NCI-H2196 treated with DMSO at 0.1 percent for 48 hours (cell line): ENCODE data around the gene SIM2.

Experiments
- DNase-seq: peaks from one replicate; lab custom pipeline; 2025; ENCODE audit not compliant: unreplicated experiment; lab: John Stamatoyannopoulos, UW

The SIM2 gene

DNA sequence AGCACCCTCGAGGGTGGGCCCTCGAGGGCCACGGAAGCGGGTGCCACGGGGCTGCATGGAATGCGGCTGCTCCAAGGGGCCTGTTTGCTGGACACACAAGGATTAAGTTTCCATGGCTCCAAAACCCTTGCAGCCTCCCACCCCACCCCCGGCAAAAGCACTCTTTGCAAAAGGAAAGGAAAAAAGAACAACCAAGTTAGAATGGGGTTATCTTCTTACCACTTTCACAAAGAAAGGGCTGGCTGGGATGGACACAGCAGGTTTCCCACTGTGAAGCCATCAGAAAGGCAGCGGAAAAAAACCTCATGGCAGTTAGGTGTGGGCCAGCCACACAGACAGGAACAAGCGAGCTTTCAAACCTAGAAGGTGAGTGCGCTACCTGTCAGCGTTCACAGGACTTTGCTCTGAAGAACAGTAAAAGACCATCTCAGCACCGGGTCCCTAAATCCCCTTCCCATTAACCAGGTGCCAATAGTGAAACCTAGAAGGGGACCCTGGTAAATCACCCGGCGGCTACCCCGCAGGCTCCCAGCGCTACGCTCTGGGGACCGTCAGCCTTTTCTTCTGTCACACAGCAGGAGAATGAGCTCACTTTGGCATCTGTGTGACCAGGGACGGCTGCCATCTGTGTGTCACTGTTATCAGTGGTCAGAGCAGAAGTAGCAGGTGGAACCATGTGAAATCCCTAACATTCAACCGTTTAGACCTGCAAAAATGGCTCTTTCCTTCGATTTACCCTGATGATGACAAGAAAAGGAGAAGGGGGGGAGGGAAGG is 93.0 kb downstream of the SIM2 start:
- no peak for DNase-seq

DNA sequence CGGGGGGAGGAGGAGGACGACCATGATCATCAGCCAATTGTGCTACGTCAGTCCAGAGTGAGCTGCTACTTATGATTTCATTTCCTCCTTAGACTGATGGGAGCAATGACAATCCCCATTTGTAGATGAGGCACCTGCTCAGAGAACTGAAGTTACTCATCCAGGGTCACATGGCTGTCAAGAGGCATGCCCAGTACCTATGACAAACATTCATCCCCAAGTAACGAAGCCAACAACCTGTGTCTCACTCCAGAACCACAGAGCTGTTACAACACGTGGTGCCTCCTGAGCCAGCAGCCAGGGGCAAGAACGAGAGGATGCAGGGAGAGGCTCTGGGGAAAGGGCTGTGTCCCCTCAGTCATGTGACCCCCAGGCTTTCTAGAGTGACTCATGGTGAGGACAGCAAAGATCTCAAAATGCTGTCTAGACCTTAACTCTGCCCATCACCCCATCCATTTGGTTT is 93.6 kb downstream of the SIM2 start:
- peak; percentile 26 for DNase-seq

DNA sequence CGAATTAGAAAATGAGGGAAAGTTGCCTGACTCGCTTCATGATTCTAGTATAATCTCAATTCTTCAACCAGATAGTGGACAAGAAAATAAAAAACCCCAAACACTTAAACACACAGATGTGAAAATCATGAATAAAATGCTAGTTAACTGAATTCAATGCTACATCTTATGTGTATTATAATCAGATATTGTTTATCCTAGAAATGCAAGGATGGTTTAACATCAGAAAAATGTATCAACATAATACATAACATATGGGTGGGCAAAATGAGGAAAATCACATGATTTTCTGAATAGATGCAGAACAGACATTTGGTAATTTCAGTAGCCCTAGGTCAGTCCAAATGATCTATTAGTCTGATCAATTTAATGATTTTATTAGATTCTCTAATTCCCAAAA is 97.2 kb downstream of the SIM2 start:
- no peak for DNase-seq

DNA sequence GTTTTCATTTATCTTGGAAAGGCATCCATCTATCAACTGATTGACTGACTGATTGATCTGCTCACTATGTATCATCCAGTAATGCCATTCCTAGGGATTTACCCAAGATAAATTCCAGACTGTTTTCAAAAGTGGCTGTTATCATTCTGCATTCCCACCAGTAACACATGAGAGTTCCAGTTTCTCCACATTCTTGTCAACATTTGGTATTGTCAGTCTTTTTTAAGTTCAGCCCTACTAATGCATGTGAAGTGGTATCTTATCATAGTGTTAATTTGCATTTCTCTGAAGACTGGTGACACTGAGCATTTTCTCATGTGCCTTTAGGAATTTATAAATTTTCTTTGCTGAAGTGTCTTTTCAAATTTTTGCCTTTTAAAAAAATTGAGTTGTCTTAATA is 99.6 kb downstream of the SIM2 start:
- DNase-seq: no peak
